Measurements from ENCODE around the gene PLA2G4B. TPM values are rescaled to one million over a fixed set of nuclear protein-coding genes. Genes with fewer than 3 reads are reported as not detected.

PLA2G4B gene
- total RNA-seq, 1 donor from 2014 or later, result 13.9 TPM

DNA sequence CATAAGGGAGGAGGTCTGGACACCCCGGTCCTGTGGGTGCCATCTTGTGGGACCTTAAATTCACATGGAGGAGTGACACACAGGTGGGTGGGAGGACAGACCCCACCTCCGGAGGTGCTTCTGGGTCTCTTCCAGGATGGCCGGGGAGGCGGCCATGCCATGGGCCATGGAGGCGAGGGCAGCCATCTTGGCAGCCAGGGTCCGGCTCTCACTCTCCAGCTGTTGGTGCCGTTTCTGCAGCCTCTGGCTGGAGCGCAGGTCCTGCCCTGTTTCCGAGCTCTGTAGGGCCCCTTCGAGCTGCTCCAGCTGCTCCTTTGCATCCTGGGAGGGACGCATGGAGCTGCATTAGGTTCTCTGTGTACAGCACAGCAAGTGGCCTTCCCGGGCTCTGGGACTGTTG, 36.1 kb downstream of the PLA2G4B start:
- DNase-seq (ENCODE audit: low spot score in 2 of 2), result no peak
- Histone ChIP-seq H3K36me3 (no peaks in the 10 kb centered on the region), H3K4me3 (no peak overlapping the region), H3K9me3 (no peaks in the 10 kb centered on the region), H3K4me1 (no peaks in the 10 kb centered on the region), H3K27ac (no peak overlapping the region), H3K27me3 (no peaks in the 10 kb centered on the region)
- intact Hi-C loops (cut with DNase I), result no loop called here
- TF ChIP-seq, protein P1, sequence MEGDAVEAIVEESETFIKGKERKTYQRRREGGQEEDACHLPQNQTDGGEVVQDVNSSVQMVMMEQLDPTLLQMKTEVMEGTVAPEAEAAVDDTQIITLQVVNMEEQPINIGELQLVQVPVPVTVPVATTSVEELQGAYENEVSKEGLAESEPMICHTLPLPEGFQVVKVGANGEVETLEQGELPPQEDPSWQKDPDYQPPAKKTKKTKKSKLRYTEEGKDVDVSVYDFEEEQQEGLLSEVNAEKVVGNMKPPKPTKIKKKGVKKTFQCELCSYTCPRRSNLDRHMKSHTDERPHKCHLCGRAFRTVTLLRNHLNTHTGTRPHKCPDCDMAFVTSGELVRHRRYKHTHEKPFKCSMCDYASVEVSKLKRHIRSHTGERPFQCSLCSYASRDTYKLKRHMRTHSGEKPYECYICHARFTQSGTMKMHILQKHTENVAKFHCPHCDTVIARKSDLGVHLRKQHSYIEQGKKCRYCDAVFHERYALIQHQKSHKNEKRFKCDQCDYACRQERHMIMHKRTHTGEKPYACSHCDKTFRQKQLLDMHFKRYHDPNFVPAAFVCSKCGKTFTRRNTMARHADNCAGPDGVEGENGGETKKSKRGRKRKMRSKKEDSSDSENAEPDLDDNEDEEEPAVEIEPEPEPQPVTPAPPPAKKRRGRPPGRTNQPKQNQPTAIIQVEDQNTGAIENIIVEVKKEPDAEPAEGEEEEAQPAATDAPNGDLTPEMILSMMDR (IDR thresholded peaks at IDR 0.05), result no peak

DNA sequence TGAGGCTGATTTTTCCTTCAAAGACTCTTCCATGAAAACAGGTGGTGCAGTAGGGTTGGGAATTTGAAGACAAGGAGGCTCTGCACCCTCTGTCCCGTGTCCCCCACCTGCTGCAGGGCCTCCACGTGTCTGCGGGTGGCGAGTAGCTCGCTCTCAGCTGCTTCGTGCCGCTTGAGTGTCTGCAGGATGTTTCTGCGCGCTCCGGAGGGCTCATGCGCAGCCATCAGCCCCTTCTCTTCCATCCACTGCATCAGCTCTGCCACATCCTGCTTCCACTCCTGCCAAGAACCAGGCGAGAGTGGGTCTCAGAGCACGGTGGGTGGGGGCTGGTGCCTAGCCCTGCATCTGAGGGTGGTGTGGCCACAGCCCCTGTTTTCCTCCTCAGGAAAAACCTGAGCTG, 37.4 kb downstream of the PLA2G4B start:
- Histone ChIP-seq H3K27ac (no peak overlapping the region), H3K4me1 (no peaks in the 10 kb centered on the region), H3K4me3 (no peak overlapping the region), H3K27me3 (no peaks in the 10 kb centered on the region), H3K36me3 (no peaks in the 10 kb centered on the region), H3K9me3 (no peaks in the 10 kb centered on the region)
- intact Hi-C loops (cut with DNase I), result no loop called here
- TF ChIP-seq, protein P1 (IDR thresholded peaks at IDR 0.05), result no peak
- no peak for DNase-seq (ENCODE audit: low spot score in 2 of 2)

DNA sequence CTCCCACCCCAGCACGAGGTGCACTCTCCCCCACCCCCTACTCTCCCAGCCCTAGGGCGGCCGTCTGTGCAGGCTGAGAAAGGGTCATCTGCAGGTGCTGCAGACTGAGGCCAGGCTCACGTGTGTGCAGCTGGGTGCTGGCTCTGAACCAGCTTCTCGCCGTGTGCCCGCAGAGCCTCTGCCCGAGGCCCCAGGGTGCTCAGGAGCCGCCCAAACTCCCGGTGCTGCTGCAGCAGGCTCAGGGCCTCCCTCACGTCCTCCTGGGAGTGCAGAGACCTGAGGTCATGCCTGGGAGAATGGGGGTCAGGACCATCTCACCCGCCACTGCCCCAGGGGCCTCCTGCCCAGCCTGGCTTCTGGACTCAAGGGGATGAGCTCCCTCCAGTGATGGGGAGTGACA, 38.0 kb downstream of the PLA2G4B start:
- TF ChIP-seq, protein P1 (IDR thresholded peaks at IDR 0.05), result no peak
- Histone ChIP-seq H3K9me3 (no peaks in the 10 kb centered on the region), H3K4me3 (no peak overlapping the region), H3K36me3 (no peaks in the 10 kb centered on the region), H3K4me1 (peaks cover 0 to 2% of the 10 kb centered on the region in 2 donors), H3K27ac (no peak overlapping the region), H3K27me3 (no peaks in the 10 kb centered on the region)
- intact Hi-C loops (cut with DNase I), result no loop called here
- no peak for DNase-seq (ENCODE audit: low spot score in 2 of 2)

DNA sequence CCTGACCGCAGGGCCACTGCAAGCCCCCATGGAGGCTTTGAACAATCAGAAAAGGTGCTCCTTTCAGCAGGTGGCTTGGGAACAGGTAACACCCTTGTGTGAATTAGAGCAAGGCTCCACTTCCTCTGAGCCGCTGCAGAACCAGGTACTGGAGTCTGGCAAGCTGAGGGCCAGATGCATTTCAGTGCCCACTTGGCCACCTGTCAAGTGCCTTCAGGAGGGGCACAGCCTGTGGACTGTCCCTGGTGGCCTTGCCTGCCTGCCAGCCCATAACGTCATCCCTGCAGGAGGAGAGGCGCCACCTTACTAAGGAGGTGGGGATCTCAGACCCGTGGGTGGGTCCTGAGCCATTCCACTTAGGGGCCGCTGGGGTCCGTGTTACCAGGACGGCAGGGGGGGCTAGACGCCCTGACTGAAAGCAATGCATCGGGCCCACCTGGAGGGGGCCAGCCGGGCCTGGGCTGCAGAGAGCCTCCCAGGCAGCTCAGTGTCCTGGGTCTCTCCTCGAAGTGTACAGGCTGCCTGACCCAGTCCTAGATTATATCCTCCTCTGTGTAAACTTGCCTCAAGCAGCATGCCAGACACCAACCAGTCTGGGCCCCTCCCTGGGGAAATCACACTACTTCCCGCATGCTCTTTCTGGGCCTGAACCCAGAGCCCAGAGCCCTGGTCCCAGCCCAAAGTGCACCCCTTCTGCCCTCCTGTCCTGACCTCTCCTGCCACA, 39.1 kb downstream of the PLA2G4B start:
- TF ChIP-seq, protein P1 (IDR thresholded peaks at IDR 0.05), result no peak
- intact Hi-C loops (cut with DNase I), result no loop called here
- H3K9me3 ChIP-seq, result no peaks in the 10 kb centered on the region
- no peak overlapping the region for H3K4me3 ChIP-seq
- H3K27me3 ChIP-seq, result no peaks in the 10 kb centered on the region
- H3K36me3 ChIP-seq, result no peaks in the 10 kb centered on the region
- H3K4me1 ChIP-seq, result peaks cover 0 to 10% of the 10 kb centered on the region in 2 donors
- DNase-seq (ENCODE audit: low spot score in 2 of 2), result no peak
- no peak overlapping the region for H3K27ac ChIP-seq

DNA sequence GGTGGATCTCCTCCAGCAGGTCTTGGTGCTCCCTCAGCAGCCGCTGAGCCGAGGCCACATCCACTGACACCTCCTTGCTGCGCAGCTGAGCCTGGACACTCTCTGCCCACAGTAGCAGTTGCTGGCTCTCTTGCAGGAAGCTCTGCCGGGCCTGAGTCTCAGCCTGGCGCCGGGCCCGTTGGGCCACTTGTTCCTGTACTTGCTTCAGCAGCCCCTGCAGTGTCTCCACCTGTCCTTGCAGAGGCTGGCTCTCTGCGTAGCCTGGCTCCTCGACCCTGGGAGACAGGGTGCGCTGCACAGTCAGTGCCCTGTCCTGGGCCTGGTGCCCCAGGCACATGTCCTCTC, 39.7 kb downstream of the PLA2G4B start:
- Histone ChIP-seq H3K36me3 (no peaks in the 10 kb centered on the region), H3K27me3 (no peaks in the 10 kb centered on the region), H3K27ac (no peak overlapping the region), H3K4me1 (peaks cover 0 to 10% of the 10 kb centered on the region in 2 donors), H3K4me3 (no peak overlapping the region), H3K9me3 (no peaks in the 10 kb centered on the region)
- no peak for DNase-seq (ENCODE audit: low spot score in 2 of 2)
- TF ChIP-seq, protein P1 (IDR thresholded peaks at IDR 0.05), result no peak
- intact Hi-C loops (cut with DNase I), result no loop called here

Data from ascending aorta (tissue), 2 donors.